DND-41 (cell line): Measurements from ENCODE around the gene SCGB1A1.
"Not testable (repeated sequence)": the region's sequence is repeated elsewhere in the genome, so short reads cannot be mapped to it uniquely, and the experiment has no call there.

Experiments
- ATAC-seq: fragments of 200-7000 bp; cut with Tn5 transposase; 3 replicates; pipeline ENCODE4 v1.9.1; 2021; ENCODE audit warnings: low read depth; ENCODE audit not compliant: insufficient read depth
- DNase-seq: peaks from one replicate; pipeline ENCODE4 v3.0.0-alpha.2; 2020
- H2AFZ ChIP-seq: 2 replicates; pipeline ENCODE4 v1.6.0; 2012; ENCODE audit warnings: low read depth, low read length
- H3K27ac ChIP-seq: 2 replicates; pipeline ENCODE4 v1.5.1; 2012; ENCODE audit warnings: low read length, inconsistent platforms
- H3K27me3 ChIP-seq: fragments of 200-600 bp; sonication (generic); 2 replicates; pipeline ENCODE4 v1.6.0; 2012; ENCODE audit warnings: low read length, mild to moderate bottlenecking, inconsistent platforms; ENCODE audit not compliant: insufficient read depth, poor library complexity
- H3K36me3 ChIP-seq: 2 replicates; pipeline ENCODE4 v1.5.1; 2012; ENCODE audit warnings: low read length, inconsistent platforms; ENCODE audit not compliant: insufficient read depth
- H3K4me1 ChIP-seq: 2 replicates; pipeline ENCODE4 v1.5.1; 2012; ENCODE audit warnings: mild to moderate bottlenecking, low read length; ENCODE audit not compliant: insufficient read depth
- H3K4me2 ChIP-seq: 2 replicates; pipeline ENCODE4 v1.6.0; 2012; ENCODE audit warnings: mild to moderate bottlenecking, moderate library complexity, low read length, inconsistent platforms; ENCODE audit not compliant: insufficient read depth
- H3K4me3 ChIP-seq, 2 experiments: fragments of 200-600 bp in 1 of 2; shearing (Covaris generic) in 1 of 2; 2 replicates each; pipeline ENCODE4 v1.5.1; 2012 to 2016; ENCODE audit warnings: inconsistent platforms in 2 of 2, low read length in 2 of 2, mild to moderate bottlenecking in 2 of 2, low read depth in 1 of 2, moderate library complexity in 1 of 2
- H3K79me2 ChIP-seq: 2 replicates; pipeline ENCODE4 v1.6.0; 2012; ENCODE audit warnings: low read length, inconsistent platforms; ENCODE audit not compliant: insufficient read depth
- H3K9ac ChIP-seq: 2 replicates; pipeline ENCODE4 v1.6.0; 2012; ENCODE audit warnings: low read depth, mild to moderate bottlenecking, inconsistent platforms, low read length, moderate library complexity
- H3K9me3 ChIP-seq: 2 replicates; pipeline ENCODE4 v1.5.1; 2012; ENCODE audit warnings: low read length, moderate library complexity, mild to moderate bottlenecking, inconsistent platforms; ENCODE audit not compliant: insufficient read depth, severe bottlenecking
- H4K20me1 ChIP-seq: 2 replicates; pipeline ENCODE4 v1.6.0; 2012; ENCODE audit warnings: low read length; ENCODE audit not compliant: insufficient read depth
- EZH2 ChIP-seq: IDR thresholded peaks from 3 replicates; pipeline ENCODE4 v1.6.1; 2012; ENCODE audit warnings: borderline replicate concordance, low read depth, mild to moderate bottlenecking, moderate library complexity, low read length, inconsistent platforms; ENCODE audit not compliant: severe bottlenecking
- TF ChIP-seq, protein P1 (sequence below): IDR thresholded peaks from 2 replicates; pipeline ENCODE4 v1.5.1; 2012; ENCODE audit warnings: borderline replicate concordance, low read length, moderate library complexity, mild to moderate bottlenecking; ENCODE audit not compliant: poor library complexity, severe bottlenecking; ENCODE audit errors: extremely low read depth

The SCGB1A1 gene

DNA sequence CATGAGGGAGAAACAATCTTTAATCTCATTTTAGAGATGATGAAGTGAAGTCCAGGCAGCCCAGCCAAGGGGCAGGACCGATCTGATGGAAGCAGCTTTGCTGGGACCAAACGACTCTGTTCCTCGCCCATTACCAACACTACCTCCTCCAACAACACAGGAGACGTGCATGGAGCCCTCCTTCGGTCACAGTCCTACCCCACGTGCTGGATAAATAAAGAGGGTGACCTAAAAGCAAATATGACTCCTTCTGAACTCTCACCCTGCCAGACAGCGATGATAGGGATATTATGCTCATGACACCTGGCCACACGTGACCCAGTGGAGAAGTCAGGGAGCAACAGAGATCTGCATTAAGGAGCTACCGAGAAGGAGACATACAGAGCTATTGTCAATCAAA lies 26.0 kb downstream of the SCGB1A1 start:
- no peak overlapping the region for H3K4me2 ChIP-seq
- no peak overlapping the region for H3K9ac ChIP-seq

DNA sequence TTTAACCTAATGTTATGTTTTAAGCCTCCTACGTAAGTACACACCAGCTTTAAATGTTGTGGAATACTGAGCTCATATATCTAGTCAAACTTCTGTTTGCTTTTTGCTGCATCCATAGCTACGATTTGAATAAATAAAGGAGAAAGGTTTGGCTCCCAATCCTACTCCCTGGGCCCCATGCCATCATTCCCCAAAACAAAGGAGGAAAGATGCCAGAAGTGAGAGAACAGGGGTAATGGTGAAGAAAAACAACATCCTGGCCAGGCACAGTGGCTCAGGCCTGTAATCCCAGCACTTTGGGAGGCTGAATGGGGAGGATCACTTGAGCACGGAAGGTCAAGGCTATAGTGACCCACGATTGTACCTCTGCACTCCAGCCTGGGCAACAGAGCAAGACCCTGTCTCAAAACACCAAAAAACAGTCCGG lies 26.5 kb downstream of the SCGB1A1 start:
- H3K27me3 ChIP-seq = peaks cover 17% of the 10 kb centered on the region
- no peaks in the 10 kb centered on the region for H3K4me1 ChIP-seq
- no peaks in the 10 kb centered on the region for H3K36me3 ChIP-seq
- no peaks in the 10 kb centered on the region for H4K20me1 ChIP-seq
- DNase-seq (no peak), ATAC-seq (no peak)
- no peaks in the 10 kb centered on the region for H3K9me3 ChIP-seq
- H3K27ac ChIP-seq = no peak overlapping the region
- H3K4me2 ChIP-seq = no peak overlapping the region
- TF ChIP-seq EZH2 = no peak
- TF ChIP-seq, protein P1, sequence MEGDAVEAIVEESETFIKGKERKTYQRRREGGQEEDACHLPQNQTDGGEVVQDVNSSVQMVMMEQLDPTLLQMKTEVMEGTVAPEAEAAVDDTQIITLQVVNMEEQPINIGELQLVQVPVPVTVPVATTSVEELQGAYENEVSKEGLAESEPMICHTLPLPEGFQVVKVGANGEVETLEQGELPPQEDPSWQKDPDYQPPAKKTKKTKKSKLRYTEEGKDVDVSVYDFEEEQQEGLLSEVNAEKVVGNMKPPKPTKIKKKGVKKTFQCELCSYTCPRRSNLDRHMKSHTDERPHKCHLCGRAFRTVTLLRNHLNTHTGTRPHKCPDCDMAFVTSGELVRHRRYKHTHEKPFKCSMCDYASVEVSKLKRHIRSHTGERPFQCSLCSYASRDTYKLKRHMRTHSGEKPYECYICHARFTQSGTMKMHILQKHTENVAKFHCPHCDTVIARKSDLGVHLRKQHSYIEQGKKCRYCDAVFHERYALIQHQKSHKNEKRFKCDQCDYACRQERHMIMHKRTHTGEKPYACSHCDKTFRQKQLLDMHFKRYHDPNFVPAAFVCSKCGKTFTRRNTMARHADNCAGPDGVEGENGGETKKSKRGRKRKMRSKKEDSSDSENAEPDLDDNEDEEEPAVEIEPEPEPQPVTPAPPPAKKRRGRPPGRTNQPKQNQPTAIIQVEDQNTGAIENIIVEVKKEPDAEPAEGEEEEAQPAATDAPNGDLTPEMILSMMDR = no peak
- no peaks in the 10 kb centered on the region for H3K79me2 ChIP-seq
- no peak overlapping the region for H3K4me3 ChIP-seq
- H2AFZ ChIP-seq = no peak overlapping the region
- H3K9ac ChIP-seq = no peak overlapping the region

More for the DNA sequence above, 26.0 kb downstream of the SCGB1A1 start:
- DNase-seq (no peak), ATAC-seq (no peak)
- no peak overlapping the region for H3K4me3 ChIP-seq
- H3K4me1 ChIP-seq = no peaks in the 10 kb centered on the region
- TF ChIP-seq, protein P1 = no peak
- TF ChIP-seq EZH2 = no peak
- no peak overlapping the region for H3K27ac ChIP-seq
- H2AFZ ChIP-seq = no peak overlapping the region
- H3K36me3 ChIP-seq = no peaks in the 10 kb centered on the region
- H4K20me1 ChIP-seq = no peaks in the 10 kb centered on the region
- H3K9me3 ChIP-seq = no peaks in the 10 kb centered on the region
- H3K27me3 ChIP-seq = peaks cover 17% of the 10 kb centered on the region
- no peaks in the 10 kb centered on the region for H3K79me2 ChIP-seq

DNA sequence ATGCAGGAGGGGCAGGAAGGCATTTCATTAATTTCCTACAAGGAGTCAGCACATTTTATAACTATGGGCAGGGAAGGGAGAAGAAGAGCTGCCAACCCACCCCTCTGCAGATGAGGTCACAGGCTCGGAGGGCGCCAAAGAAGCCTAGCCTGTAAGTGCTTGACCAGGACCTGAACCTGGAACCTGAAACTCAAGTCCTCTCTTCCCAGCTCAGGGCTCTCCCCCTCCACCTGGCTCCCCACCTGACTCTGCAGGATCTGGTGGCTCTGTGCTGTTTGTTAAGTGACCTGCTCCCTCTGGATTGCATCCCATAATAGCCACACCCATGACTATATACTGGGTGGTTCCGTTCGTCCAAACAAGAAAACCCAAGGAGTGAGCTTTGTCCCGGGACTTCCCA lies 27.3 kb downstream of the SCGB1A1 start:
- Histone ChIP-seq H3K36me3 (no peaks in the 10 kb centered on the region), H3K27me3 (peaks cover 17% of the 10 kb centered on the region), H3K9ac (no peak overlapping the region), H3K79me2 (no peaks in the 10 kb centered on the region), H2AFZ (no peak overlapping the region), H3K4me2 (no peak overlapping the region), H3K9me3 (no peaks in the 10 kb centered on the region), H4K20me1 (no peaks in the 10 kb centered on the region), H3K27ac (no peak overlapping the region), H3K4me3 (no peak overlapping the region), H3K4me1 (no peaks in the 10 kb centered on the region)
- DNase-seq = no peak
- ATAC-seq = no peak
- no peak for TF ChIP-seq EZH2
- TF ChIP-seq, protein P1 = no peak

DNA sequence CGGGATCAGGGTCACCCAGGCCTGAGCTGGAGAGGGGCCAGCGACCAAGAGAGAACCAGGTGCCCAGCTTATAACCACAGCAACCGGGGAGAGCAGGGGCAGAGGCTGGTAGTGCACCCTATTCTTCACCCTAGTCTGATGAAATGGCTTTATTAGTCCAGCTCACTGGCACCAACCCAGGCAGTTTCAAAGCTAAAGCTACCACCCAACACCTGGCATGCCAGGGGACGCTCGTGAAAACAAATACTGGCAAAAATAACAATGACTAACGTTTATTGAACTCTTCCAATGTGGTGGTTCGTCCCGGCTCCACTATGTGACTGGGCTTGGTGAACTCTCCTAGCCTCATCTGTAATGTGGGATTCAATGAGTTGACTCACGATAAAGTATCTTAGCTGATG lies 30.6 kb downstream of the SCGB1A1 start:
- DNase-seq (no peak), ATAC-seq (no peak)
- Histone ChIP-seq H3K36me3 (no peaks in the 10 kb centered on the region), H3K27ac (no peak overlapping the region), H3K9ac (no peak overlapping the region), H3K79me2 (no peaks in the 10 kb centered on the region), H3K4me2 (no peak overlapping the region), H3K9me3 (no peaks in the 10 kb centered on the region), H3K4me1 (no peaks in the 10 kb centered on the region), H2AFZ (no peak overlapping the region), H3K4me3 (no peak overlapping the region), H4K20me1 (no peaks in the 10 kb centered on the region), H3K27me3 (peaks cover 15% of the 10 kb centered on the region)
- no peak for TF ChIP-seq EZH2
- TF ChIP-seq, protein P1 = no peak

DNA sequence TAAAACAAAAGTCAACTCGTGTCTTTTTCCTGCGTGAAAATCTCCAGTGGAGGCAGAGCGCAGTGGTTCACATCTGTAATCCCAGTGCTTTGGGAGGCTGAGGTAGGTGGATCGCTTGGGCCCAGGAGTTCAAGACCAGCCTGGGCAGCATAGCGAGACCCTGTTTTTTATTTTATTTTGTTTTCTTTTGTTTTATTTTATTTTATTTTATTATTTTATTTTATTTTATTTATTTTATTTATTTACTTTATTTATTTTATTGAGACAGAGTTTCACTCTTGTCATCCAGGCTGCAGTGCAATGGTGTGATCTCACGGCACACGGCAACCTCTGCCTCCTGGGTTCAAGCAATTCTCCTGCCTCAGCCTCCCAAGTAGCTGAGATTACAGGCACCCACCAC lies 31.1 kb downstream of the SCGB1A1 start:
- ATAC-seq, H3K9me3 ChIP-seq, H3K4me1 ChIP-seq, H3K36me3 ChIP-seq, H3K9ac ChIP-seq, H3K4me2 ChIP-seq, H3K79me2 ChIP-seq, DNase-seq, H3K4me3 ChIP-seq, H3K27ac ChIP-seq, H2AFZ ChIP-seq, H4K20me1 ChIP-seq: not testable (repeated sequence)
- peaks cover 11% of the 10 kb centered on the region for H3K27me3 ChIP-seq
